ENCODE data around the gene FCER2.

GRCh38 chr19:7642295-7643030 is 59.5 kb downstream of the FCER2 start:
- no peak for TF ChIP-seq CTCF (conservative IDR thresholded peaks at IDR 0.05; ENCODE audit: low read length)
- TF ChIP-seq EZH2phosphoT487 (IDR thresholded peaks at IDR 0.05; ENCODE audit: borderline replicate concordance, low read depth, low read length): no peak

Data from OCI-LY7 (cell line).